Caco-2 (cell line): ENCODE results near the gene UCP1. TPM values are rescaled to one million over a fixed set of nuclear protein-coding genes. Genes with fewer than 3 reads are reported as not detected.

Source experiments
- BruUV-seq: library from RNA; stranded (reverse); fragments of 400-500 nt; replicated peaks from 2 replicates; lab custom pipeline; 2021; lab: Mats Ljungman, UMichigan
- CTCF ChIA-PET: fragments of 300-600 bp; sonication (Branson Sonifier 250); formaldehyde crosslinking; loops from one replicate; lab custom pipeline; 2022; ENCODE audit warnings: antibody characterized with exemption; lab: Charles Lee
- POLR2A ChIA-PET: fragments of 300-600 bp; sonication (Branson Sonifier 250); formaldehyde crosslinking; loops from one replicate; lab custom pipeline; 2022; ENCODE audit warnings: antibody characterized with exemption; lab: Charles Lee
- DNase-seq, 2 experiments: peaks; one replicate each; pipeline versions ENCODE4 v3.0.0 to v3.0.0-alpha.2; 2020 to 2022
- H3K27me3 ChIP-seq: replicated peaks from 2 replicates; pipeline ENCODE4 v1.6.0; 2011; ENCODE audit warnings: low read length; ENCODE audit not compliant: control insufficient read depth, insufficient read depth
- H3K36me3 ChIP-seq: 2 replicates; pipeline ENCODE4 v1.5.1; 2011; ENCODE audit warnings: low read length; ENCODE audit not compliant: control insufficient read depth, insufficient read depth
- H3K4me1 ChIP-seq: fragments of 250-450 bp; sonication (Bioruptor Pico); 2 replicates; pipeline ENCODE4 v1.5.1; 2020; ENCODE audit warnings: mild to moderate bottlenecking
- H3K4me3 ChIP-seq: 2 replicates; pipeline ENCODE4 v1.5.1; 2011; ENCODE audit warnings: low read depth, mild to moderate bottlenecking, control low read depth, low read length
- H3K9me3 ChIP-seq: fragments of 250-450 bp; sonication (Bioruptor Pico); 2 replicates; pipeline ENCODE4 v1.5.1; 2020; ENCODE audit warnings: mild to moderate bottlenecking, moderate library complexity
- H3K27ac Mint-ChIP-seq: one replicate; pipeline ENCODE4 v1.8.0; 2022; ENCODE audit warnings: mixed read lengths; ENCODE audit not compliant: unreplicated experiment
- H3K27me3 Mint-ChIP-seq: one replicate; pipeline ENCODE4 v1.8.0; 2022; ENCODE audit warnings: mixed read lengths; ENCODE audit not compliant: insufficient read depth, unreplicated experiment
- H3K36me3 Mint-ChIP-seq: one replicate; pipeline ENCODE4 v1.8.0; 2022; ENCODE audit warnings: mild to moderate bottlenecking, mixed read lengths; ENCODE audit not compliant: insufficient read depth, unreplicated experiment
- H3K4me1 Mint-ChIP-seq: one replicate; pipeline ENCODE4 v1.8.0; 2022; ENCODE audit warnings: low read depth, mixed read lengths; ENCODE audit not compliant: unreplicated experiment
- H3K4me3 Mint-ChIP-seq: one replicate; pipeline ENCODE4 v1.8.0; 2022; ENCODE audit warnings: mild to moderate bottlenecking, moderate library complexity, mixed read lengths; ENCODE audit not compliant: unreplicated experiment
- H3K9me3 Mint-ChIP-seq: one replicate; pipeline ENCODE4 v1.8.0; 2022; ENCODE audit warnings: mixed read lengths; ENCODE audit not compliant: unreplicated experiment
- intact Hi-C: fragments of 100-400 bp; cut with micrococcal nuclease; formaldehyde crosslinking; loops from one replicate; pipeline ENCODE4 v1.10.0; 2022; ENCODE audit not compliant: unreplicated experiment
- total RNA-seq: library from RNA; stranded (reverse); gene quantifications from 2 replicates; pipeline ENCODE4 v1.2.3, GENCODE V29; 2022
- TF ChIP-seq, protein P1 (sequence below), 2 experiments: fragments of 200-600 bp in 1 of 2; IDR thresholded peaks; 1 replicate in 1 of 2; 2 replicates in 1 of 2; pipeline versions ENCODE4 v1.5.1 to v1.8.0; 2011 to 2022; ENCODE audit warnings: antibody characterized with exemption in 1 of 2, control low read depth in 1 of 2, inconsistent platforms in 1 of 2, low read depth in 1 of 2, low read length in 1 of 2, mild to moderate bottlenecking in 1 of 2, moderate library complexity in 1 of 2; ENCODE audit not compliant: insufficient read depth in 1 of 2, severe bottlenecking in 1 of 2, unreplicated experiment in 1 of 2

Gene UCP1
- total RNA-seq, 1 experiment from 2014 or later, result 0.54 TPM

DNA sequence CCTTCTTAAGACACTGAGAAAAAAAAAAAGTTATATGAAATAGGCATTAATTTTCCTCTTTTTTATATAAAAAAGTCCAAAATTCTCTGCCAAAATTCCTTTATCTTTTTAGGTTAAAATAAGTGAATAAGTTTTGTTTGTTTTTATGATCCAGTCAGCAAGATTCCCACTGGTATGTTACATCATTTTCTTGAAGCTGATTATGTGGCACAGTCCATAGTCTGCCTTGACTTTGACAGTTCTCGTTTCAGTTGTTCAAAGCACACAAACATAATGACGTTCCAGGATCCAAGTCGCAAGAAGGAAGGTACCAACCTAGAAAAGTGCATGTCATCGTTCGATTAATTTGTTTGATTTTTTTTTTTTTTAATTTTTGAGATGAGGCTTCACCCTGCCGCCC, 9.1 kb downstream of the UCP1 start:
- H3K36me3 ChIP-seq, result no peaks in the 10 kb centered on the region
- H3K4me3 Mint-ChIP-seq, result no peak overlapping the region
- H3K36me3 Mint-ChIP-seq, result no peaks in the 10 kb centered on the region
- CTCF ChIA-PET, result no interaction called here
- no peak overlapping the region for H3K4me3 ChIP-seq
- no peak overlapping the region for H3K27ac Mint-ChIP-seq
- intact Hi-C loops, result no loop called here
- no peaks in the 10 kb centered on the region for H3K9me3 ChIP-seq
- H3K9me3 Mint-ChIP-seq, result no peaks in the 10 kb centered on the region
- no peaks in the 10 kb centered on the region for H3K27me3 ChIP-seq
- TF ChIP-seq, protein P1, sequence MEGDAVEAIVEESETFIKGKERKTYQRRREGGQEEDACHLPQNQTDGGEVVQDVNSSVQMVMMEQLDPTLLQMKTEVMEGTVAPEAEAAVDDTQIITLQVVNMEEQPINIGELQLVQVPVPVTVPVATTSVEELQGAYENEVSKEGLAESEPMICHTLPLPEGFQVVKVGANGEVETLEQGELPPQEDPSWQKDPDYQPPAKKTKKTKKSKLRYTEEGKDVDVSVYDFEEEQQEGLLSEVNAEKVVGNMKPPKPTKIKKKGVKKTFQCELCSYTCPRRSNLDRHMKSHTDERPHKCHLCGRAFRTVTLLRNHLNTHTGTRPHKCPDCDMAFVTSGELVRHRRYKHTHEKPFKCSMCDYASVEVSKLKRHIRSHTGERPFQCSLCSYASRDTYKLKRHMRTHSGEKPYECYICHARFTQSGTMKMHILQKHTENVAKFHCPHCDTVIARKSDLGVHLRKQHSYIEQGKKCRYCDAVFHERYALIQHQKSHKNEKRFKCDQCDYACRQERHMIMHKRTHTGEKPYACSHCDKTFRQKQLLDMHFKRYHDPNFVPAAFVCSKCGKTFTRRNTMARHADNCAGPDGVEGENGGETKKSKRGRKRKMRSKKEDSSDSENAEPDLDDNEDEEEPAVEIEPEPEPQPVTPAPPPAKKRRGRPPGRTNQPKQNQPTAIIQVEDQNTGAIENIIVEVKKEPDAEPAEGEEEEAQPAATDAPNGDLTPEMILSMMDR (IDR thresholded peaks at IDR 0.05; ENCODE audit: insufficient read depth in 1 of 2, low read depth in 1 of 2, low read length in 1 of 2, severe bottlenecking in 1 of 2, unreplicated experiment in 1 of 2), result no peak
- BruUV-seq, result no TSS peak
- no peaks in the 10 kb centered on the region for H3K4me1 ChIP-seq
- H3K27me3 Mint-ChIP-seq, result peaks cover 3% of the 10 kb centered on the region
- DNase-seq, result no peak
- no peaks in the 10 kb centered on the region for H3K4me1 Mint-ChIP-seq
- POLR2A ChIA-PET, result no interaction called here

DNA sequence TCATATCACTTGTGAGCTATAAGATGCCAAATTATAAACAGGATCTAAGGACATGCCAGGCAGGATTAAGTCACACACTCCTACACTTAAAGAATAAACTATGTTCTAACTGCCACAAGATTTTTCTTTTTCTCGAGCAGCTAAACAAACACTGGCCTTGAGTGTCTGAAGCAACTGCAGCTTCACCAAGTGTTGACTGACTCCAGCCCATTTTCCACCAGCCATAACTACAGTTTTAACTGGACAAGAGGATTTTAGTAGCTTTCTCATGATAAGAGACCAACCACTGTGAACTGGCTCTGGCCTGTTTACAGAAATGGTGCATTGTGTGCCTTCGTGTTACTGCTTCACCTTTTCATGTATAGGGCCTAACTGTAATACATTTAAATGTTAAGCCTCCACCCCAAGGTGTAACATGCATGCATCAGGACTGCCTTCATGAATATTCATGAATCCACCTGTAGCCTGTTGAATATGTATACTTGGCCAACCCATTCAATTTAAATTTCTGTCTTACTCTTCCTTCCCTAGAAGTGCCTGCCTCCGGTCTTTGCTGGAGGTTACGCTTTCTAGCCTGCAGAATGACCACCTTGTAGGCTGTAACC, 10.8 kb downstream of the UCP1 start:
- H3K36me3 ChIP-seq, result no peaks in the 10 kb centered on the region
- ChIA-PET POLR2A (no interaction called here), CTCF (no interaction called here)
- no peaks in the 10 kb centered on the region for H3K4me1 ChIP-seq
- Mint-ChIP-seq H3K27ac (no peak overlapping the region), H3K4me3 (no peak overlapping the region), H3K36me3 (no peaks in the 10 kb centered on the region), H3K9me3 (no peaks in the 10 kb centered on the region), H3K27me3 (peaks cover 3% of the 10 kb centered on the region), H3K4me1 (no peaks in the 10 kb centered on the region)
- H3K4me3 ChIP-seq, result no peak overlapping the region
- no peaks in the 10 kb centered on the region for H3K27me3 ChIP-seq
- TF ChIP-seq, protein P1 (IDR thresholded peaks at IDR 0.05; ENCODE audit: insufficient read depth in 1 of 2, low read depth in 1 of 2, low read length in 1 of 2, severe bottlenecking in 1 of 2, unreplicated experiment in 1 of 2), result no peak
- no peak for DNase-seq
- H3K9me3 ChIP-seq, result no peaks in the 10 kb centered on the region
- no TSS peak for BruUV-seq
- intact Hi-C loops, result no loop called here

DNA sequence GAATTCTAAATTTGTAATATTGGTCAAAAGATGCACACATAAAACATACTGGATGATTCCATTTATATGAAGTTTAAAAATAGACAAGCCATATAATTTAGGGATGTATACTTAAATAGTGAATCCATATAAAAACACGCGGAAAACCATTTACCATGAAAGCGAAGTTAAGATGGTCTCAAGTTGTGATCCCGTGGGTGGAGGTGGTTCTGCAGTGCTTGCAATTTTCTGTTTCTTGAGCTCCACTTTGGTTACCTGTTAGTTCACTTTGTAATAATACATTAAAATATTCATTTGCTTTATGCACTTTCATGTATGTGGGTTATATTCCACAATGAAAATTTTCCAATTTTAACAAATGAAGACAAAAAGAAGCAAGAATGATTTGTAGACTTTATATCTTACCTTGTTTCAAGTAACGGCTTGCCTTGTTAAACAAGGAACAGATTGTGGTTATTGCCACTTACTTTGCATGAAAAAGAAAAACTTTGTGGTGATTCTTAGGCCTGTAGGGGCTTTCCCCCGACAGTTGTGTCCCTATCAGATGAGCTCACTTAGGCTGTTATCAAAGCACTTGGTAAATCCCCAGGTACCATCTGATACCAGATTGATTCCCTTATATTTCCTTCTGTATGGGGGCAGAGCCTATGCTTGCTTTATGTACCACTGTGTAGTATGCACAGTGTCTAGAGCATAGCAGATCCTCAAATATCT, 12.2 kb downstream of the UCP1 start:
- BruUV-seq, result no TSS peak
- no peaks in the 10 kb centered on the region for H3K9me3 Mint-ChIP-seq
- POLR2A ChIA-PET, result no interaction called here
- Histone ChIP-seq H3K9me3 (no peaks in the 10 kb centered on the region), H3K4me3 (no peak overlapping the region), H3K27me3 (no peaks in the 10 kb centered on the region), H3K36me3 (no peaks in the 10 kb centered on the region), H3K4me1 (no peaks in the 10 kb centered on the region)
- no peak overlapping the region for H3K4me3 Mint-ChIP-seq
- no peaks in the 10 kb centered on the region for H3K4me1 Mint-ChIP-seq
- no peak overlapping the region for H3K27ac Mint-ChIP-seq
- H3K27me3 Mint-ChIP-seq, result peaks cover 3% of the 10 kb centered on the region
- H3K36me3 Mint-ChIP-seq, result no peaks in the 10 kb centered on the region
- no peak for DNase-seq
- CTCF ChIA-PET, result no interaction called here
- TF ChIP-seq, protein P1 (IDR thresholded peaks at IDR 0.05; ENCODE audit: insufficient read depth in 1 of 2, low read depth in 1 of 2, low read length in 1 of 2, severe bottlenecking in 1 of 2, unreplicated experiment in 1 of 2), result no peak
- intact Hi-C loops, result no loop called here
